Activated naive CD8-positive, alpha-beta T cell treated with anti-CD3 and anti-CD28 coated beads, Interleukin-2, amount 10 ng/mL, durations not matched to agents 7 days and 5 days (primary cell): ENCODE results near the gene LASP1NB. TPM values are rescaled to one million over a fixed set of nuclear protein-coding genes. Genes with fewer than 3 reads are reported as not detected.
"Not testable (repeated sequence)": the region's sequence is repeated elsewhere in the genome, so short reads cannot be mapped to it uniquely, and the experiment has no call there.

Source experiments
- ATAC-seq: fragments of 150-1000 bp; cut with Tn5 transposase; one replicate; pipeline ENCODE4 v1.10.0; 2021; ENCODE audit warnings: low read depth, moderate library complexity
- POLR2A ChIA-PET: fragments of 350-600 bp; sonication (Branson Sonifier 250); formaldehyde crosslinking; loops from one replicate; lab custom pipeline; 2021; ENCODE audit warnings: antibody characterized with exemption; lab: Charles Lee
- DNase-seq: peaks from one replicate; pipeline ENCODE4 v3.0.0; 2021
- H3K27ac Mint-ChIP-seq: one replicate; pipeline ENCODE4 v1.8.0; 2022; ENCODE audit warnings: mild to moderate bottlenecking, mixed read lengths
- H3K27me3 Mint-ChIP-seq: one replicate; pipeline ENCODE4 v1.8.0; 2022; ENCODE audit warnings: mild to moderate bottlenecking, moderate library complexity, mixed read lengths
- H3K36me3 Mint-ChIP-seq: one replicate; pipeline ENCODE4 v1.8.0; 2021; ENCODE audit warnings: mild to moderate bottlenecking, mixed read lengths
- H3K4me1 Mint-ChIP-seq: one replicate; pipeline ENCODE4 v1.8.0; 2021; ENCODE audit warnings: mixed read lengths
- H3K4me3 Mint-ChIP-seq: one replicate; pipeline ENCODE4 v1.8.0; 2022; ENCODE audit warnings: mild to moderate bottlenecking, moderate library complexity, mixed read lengths
- H3K9me3 Mint-ChIP-seq: one replicate; pipeline ENCODE4 v1.8.0; 2021; ENCODE audit warnings: mixed read lengths
- microRNA-seq: library from miRNA; unstranded; fragments of <30 nt; microRNA quantifications from one replicate; pipeline ENCODE4 v1.2.0, GENCODE V29; 2022
- total RNA-seq, 2 experiments: library from RNA; stranded (reverse); gene quantifications; one replicate each; pipeline ENCODE4 v1.2.3, GENCODE V29; 2021

LASP1NB gene

DNA sequence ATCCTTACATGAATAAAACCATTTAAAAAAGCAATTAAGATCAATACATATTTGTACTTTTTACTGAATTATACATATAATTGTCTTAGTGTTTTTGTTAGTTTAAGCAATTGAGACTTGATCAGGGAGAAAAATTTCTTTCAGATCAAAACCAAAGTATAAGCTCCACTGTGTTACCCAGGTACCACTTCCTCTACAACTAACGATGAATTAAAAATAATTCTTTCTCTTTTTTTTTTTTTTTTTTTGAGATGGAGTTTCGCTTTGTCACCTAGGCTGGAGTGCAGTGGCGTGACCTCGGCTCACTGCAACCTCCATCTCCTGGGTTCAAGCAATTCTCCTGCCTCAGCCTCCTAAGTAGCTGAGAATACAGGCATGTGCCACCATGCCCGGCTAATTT is 35.0 kb downstream of the LASP1NB start:
- peak overlapping the region; percentile 58 for H3K27ac Mint-ChIP-seq
- DNase-seq: no peak
- H3K9me3 Mint-ChIP-seq: no peaks in the 10 kb centered on the region
- H3K27me3 Mint-ChIP-seq: no peaks in the 10 kb centered on the region
- peaks cover 26% of the 10 kb centered on the region for H3K4me1 Mint-ChIP-seq
- ATAC-seq: peak; percentile 71
- H3K36me3 Mint-ChIP-seq: no peaks in the 10 kb centered on the region
- POLR2A ChIA-PET: interaction anchor here (0.5 to 1.0 kb wide), 10 partner anchors 8 to 401 kb away, joined by 3 to 4 read pairs (median 3); no protein-coding TSS in a partner anchor
- peak overlapping the region; percentile 19 for H3K4me3 Mint-ChIP-seq

DNA sequence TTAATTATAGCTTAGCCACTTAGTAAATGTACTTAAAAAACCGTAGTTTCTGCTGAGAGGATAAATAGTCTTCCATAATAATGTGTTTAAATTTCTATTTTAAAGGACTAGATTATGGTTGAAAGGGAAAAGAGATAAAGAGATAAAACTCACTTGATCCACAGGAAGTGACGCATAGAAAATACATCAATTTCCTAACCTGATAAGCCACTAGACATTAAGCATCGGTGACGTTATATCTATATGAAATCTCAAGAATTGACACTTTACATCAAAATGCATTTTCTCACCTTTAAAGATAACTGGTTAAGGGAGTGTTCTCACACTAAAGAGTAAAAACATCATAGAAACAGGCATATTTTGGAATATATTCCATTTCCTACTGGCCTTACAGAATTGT is 36.0 kb downstream of the LASP1NB start:
- ATAC-seq (no peak), DNase-seq (no peak)
- Mint-ChIP-seq H3K9me3 (no peaks in the 10 kb centered on the region), H3K27ac (no peak overlapping the region), H3K27me3 (no peaks in the 10 kb centered on the region), H3K36me3 (no peaks in the 10 kb centered on the region), H3K4me3 (no peak overlapping the region), H3K4me1 (peaks cover 26% of the 10 kb centered on the region)
- POLR2A ChIA-PET: interaction anchor here (0.6 to 1.5 kb wide), 2 partner anchors 13 to 92 kb away, joined by 3 to 6 read pairs; partner anchors contain the start of gene LASP1

DNA sequence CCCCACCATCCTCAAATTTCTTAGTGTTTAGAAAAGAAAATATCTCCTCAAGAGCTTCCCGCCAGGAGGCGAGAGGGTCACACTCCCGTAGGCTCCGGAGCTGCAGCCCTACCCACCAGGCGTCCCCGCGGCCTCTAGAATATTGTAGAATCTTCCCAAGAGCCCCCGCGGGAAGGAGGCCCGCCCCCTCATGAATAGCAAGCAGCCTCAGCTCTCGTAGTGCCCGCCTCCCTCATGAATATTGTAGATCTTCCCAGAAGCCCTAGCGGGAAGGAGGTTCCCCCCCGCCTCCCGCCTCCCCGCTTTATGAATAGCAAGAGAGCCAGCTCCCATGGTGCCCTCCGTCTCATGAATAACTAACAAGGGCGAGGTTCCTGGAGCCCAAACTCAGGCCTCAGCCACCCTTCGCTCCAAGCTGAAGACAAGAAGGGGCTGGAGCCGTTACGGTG is 41.9 kb downstream of the LASP1NB start, which contains the start of gene FBXO47:
Gene FBXO47 (minus strand): TSS at position 114 of the 449 bp plus-strand sequence. CDS start 4,378 bp downstream, outside the sequence.
- peak within 1 kb of the TSS; percentile 72 for H3K27ac Mint-ChIP-seq
- H3K9me3 Mint-ChIP-seq: no peaks in the 10 kb centered on the region
- peak; percentile 77 for DNase-seq
- no peaks in the 10 kb centered on the region for H3K36me3 Mint-ChIP-seq
- peak; percentile 99 for ATAC-seq
- POLR2A ChIA-PET: interaction anchor here (0.6 to 2.1 kb wide), 6 partner anchors 11 to 173 kb away, joined by 3 to 14 read pairs (median 6); partner anchors contain the start of genes LASP1 and LASP1NB
- peaks cover 15% of the 10 kb centered on the region for H3K4me1 Mint-ChIP-seq
- H3K4me3 Mint-ChIP-seq: peak within 1 kb of the TSS; percentile 79
- H3K27me3 Mint-ChIP-seq: no peaks in the 10 kb centered on the region

DNA sequence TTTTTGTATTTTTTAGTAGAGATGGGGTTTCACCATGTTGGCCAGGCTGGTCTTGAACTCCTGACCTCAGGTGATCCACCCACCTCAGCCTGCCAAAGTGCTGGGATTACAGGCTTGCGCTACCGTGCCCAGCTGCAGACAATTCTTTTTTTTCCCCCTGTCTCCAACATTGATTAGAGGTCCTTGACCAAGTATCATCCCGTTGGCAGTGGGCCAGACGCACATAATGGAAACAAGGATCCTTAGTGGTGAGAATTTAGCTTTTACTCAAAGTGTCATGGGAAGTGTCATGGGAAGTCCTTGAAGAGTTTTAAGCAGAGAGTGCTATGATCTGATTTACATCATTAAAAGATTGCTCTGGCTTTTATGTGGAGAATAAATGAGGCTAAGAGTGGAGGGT is 43.9 kb downstream of the LASP1NB start:
- Mint-ChIP-seq H3K36me3 (no peaks in the 10 kb centered on the region), H3K27ac (no peak overlapping the region), H3K4me1 (peaks cover 17% of the 10 kb centered on the region)

DNA sequence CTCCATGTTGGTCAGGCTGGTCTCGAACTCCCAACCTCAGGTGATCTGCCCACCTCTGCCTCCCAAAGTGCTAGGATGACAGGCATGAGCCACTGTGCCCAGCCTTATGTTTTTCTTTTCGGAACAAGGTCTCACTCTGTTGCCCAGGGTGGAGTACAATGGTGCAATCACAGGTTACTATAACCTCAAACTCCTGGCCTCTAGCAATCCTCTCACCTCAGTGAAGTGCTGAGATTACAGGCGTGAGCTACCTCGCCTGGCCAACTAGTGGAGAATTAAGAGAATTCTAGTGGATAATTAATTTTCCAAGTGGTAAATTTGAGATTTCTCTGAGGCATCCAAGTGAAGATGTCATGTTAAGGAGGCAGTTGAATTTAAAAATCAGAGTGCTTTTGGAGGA is 44.7 kb downstream of the LASP1NB start:
- DNase-seq (no peak), ATAC-seq (no peak)
- no peaks in the 10 kb centered on the region for H3K9me3 Mint-ChIP-seq
- peaks cover 2% of the 10 kb centered on the region for H3K27me3 Mint-ChIP-seq
- POLR2A ChIA-PET: no interaction called here
- H3K4me1 Mint-ChIP-seq: peaks cover 17% of the 10 kb centered on the region
- no peak overlapping the region for H3K4me3 Mint-ChIP-seq
- H3K36me3 Mint-ChIP-seq: no peaks in the 10 kb centered on the region
- no peak overlapping the region for H3K27ac Mint-ChIP-seq

More for the DNA sequence above, 43.9 kb downstream of the LASP1NB start:
- H3K27me3 Mint-ChIP-seq: peaks cover 2% of the 10 kb centered on the region
- POLR2A ChIA-PET: no interaction called here
- no peaks in the 10 kb centered on the region for H3K9me3 Mint-ChIP-seq
- no peak for ATAC-seq
- DNase-seq: no peak
- H3K4me3 Mint-ChIP-seq: no peak overlapping the region

DNA sequence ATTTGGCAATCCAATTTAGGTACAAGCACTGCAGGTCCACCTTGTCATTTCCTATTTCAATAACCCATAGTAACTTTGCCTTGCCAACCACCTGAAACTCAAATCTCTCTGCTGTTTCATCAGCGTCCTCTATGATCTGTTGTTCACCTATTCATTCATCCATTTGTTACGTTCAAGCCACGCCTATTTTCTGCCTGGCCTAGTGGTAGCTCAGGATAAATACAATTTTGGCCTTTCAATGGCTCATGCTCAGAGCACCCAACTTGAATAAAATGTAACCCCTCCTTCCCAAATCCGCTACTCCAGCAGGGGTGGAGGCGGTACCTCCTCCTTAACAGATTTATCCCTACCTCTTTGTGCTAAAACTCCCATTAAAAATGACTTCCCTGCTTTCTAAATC is 45.4 kb downstream of the LASP1NB start:
- no peak overlapping the region for H3K4me3 Mint-ChIP-seq
- DNase-seq (no peak), ATAC-seq (no peak)
- peaks cover 2% of the 10 kb centered on the region for H3K27me3 Mint-ChIP-seq
- no peaks in the 10 kb centered on the region for H3K9me3 Mint-ChIP-seq
- no peaks in the 10 kb centered on the region for H3K36me3 Mint-ChIP-seq
- peaks cover 19% of the 10 kb centered on the region for H3K4me1 Mint-ChIP-seq
- POLR2A ChIA-PET: no interaction called here
- H3K27ac Mint-ChIP-seq: no peak overlapping the region

DNA sequence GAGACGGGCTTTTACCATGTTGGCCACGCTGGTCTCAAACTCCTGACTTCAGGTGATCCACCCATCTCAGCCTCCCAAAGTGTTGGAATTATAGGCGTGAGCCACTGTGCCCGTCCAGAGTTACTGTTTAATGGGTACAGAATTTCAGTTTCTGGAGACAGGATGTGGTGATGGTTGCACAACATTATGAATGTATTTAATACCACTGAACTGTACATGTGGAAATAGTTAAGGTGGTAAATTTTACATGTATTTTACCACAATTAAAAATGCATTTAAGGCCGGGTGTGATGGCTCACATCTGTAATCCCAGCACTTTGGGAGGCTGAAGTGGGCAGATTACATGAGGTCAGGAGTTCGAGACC is 50.8 kb downstream of the LASP1NB start:
- H3K36me3 Mint-ChIP-seq, DNase-seq, H3K27me3 Mint-ChIP-seq, H3K9me3 Mint-ChIP-seq, H3K4me1 Mint-ChIP-seq: not testable (repeated sequence)
- ATAC-seq: peak; percentile 65
- H3K4me3 Mint-ChIP-seq: peak overlapping the region; percentile 16
- POLR2A ChIA-PET: interaction anchor here (0.6 to 0.7 kb wide), 3 partner anchors 90 to 206 kb away, joined by 3 to 5 read pairs (median 5); no protein-coding TSS in a partner anchor
- H3K27ac Mint-ChIP-seq: peak overlapping the region; percentile 48

DNA sequence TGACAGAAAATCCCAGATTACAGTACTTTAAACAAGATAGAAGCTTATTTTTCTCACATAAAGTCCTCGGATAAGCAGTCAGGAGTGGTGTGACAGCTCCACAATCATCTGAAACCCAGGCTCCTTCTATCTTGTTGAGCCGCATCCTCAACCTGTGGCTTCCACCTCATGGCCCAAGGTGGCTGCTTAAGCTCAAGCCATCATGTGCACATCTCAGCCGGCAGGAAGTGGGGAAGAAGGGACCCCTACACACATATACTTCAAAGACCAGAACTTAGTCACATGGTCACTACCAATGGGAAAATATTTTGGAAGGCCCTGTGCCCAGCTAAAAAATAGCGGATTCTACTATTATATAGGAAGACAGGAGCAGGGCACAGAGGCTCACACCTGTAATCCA is 52.8 kb downstream of the LASP1NB start:
- ATAC-seq: no peak
- Mint-ChIP-seq H3K9me3 (no peaks in the 10 kb centered on the region), H3K27ac (no peak overlapping the region), H3K4me1 (peaks cover 9% of the 10 kb centered on the region), H3K36me3 (no peaks in the 10 kb centered on the region), H3K4me3 (no peak overlapping the region), H3K27me3 (no peaks in the 10 kb centered on the region)
- DNase-seq: no peak
- POLR2A ChIA-PET: interaction anchor here (0.6 to 1.4 kb wide), 4 partner anchors 11 to 191 kb away, joined by 3 to 6 read pairs (median 4); partner anchors contain the start of genes FBXO47 and PLXDC1

Small RNA genes lying within 50 kb of the gene (microRNA-seq; reads per million reads assigned to microRNA genes)
- gene MIR6779: not detected

Other genes with a start within 250 kb of the LASP1NB start
- 100 to 1,000 TPM; 333 to 343 TPM for gene MLLT6, start 220.3 kb upstream of the LASP1NB start, total RNA-seq
- 10 to 100 TPM; 30.4 to 37.3 TPM for gene CISD3, start 195.3 kb upstream of the LASP1NB start, total RNA-seq
- gene PCGF2, start 177.3 kb upstream of the LASP1NB start, total RNA-seq: 1 to 10 TPM; 1.8 to 2.0 TPM
- 100 to 1,000 TPM; 182 to 189 TPM for gene PSMB3, start 172.9 kb upstream of the LASP1NB start, total RNA-seq
- 10 to 100 TPM; 55.1 to 58.0 TPM for gene PIP4K2B, start 126.1 kb upstream of the LASP1NB start, total RNA-seq
- gene CWC25, start 100.3 kb upstream of the LASP1NB start, total RNA-seq: 10 to 100 TPM; 35.2 to 37.5 TPM
- gene RPL23, start 71.9 kb upstream of the LASP1NB start, total RNA-seq: 1,000 to 10,000 TPM; 1,166 to 1,188 TPM
- 100 to 1,000 TPM; 227 to 236 TPM for gene LASP1, start 55.6 kb upstream of the LASP1NB start, total RNA-seq
- under 1 TPM in 1 of 2 experiments, not detected in 1; 0.14 TPM for gene FBXO47, start 41.8 kb downstream of the LASP1NB start, total RNA-seq
- gene PLXDC1, start 226.0 kb downstream of the LASP1NB start, total RNA-seq: 10 to 100 TPM in 1 of 2 experiments, 1 to 10 TPM in 1; 9.6 to 17.9 TPM
- gene ARL5C, start 240.5 kb downstream of the LASP1NB start, total RNA-seq: under 1 TPM in 1 of 2 experiments, not detected in 1; 0.11 TPM